Esophagus squamous epithelium (tissue), 5 donors: ENCODE results near the gene SLC5A3. TPM values are rescaled to one million over a fixed set of nuclear protein-coding genes. Genes with fewer than 3 reads are reported as not detected.

ENCODE experiments used
- DNase-seq: peaks from one replicate; lab custom pipeline; 2025; lab: John Stamatoyannopoulos, UW
- H3K27ac ChIP-seq, 4 donors: fragments of 200-600 bp; sonication (generic); one replicate each; pipeline ENCODE4 v1.5.1; 2016 to 2019; ENCODE audit warnings: mild to moderate bottlenecking in 1 of 4
- H3K27me3 ChIP-seq, 4 donors: fragments of 200-600 bp; sonication (generic); 1 replicate in 3 of 4; 2 replicates in 1 of 4; pipeline versions ENCODE4 v1.5.1 to v1.6.0; 2017 to 2021; ENCODE audit warnings: antibody characterized with exemption in 1 of 4
- H3K36me3 ChIP-seq, 3 donors: fragments of 200-600 bp; sonication (generic); one replicate each; pipeline ENCODE4 v1.5.1; 2016 to 2019
- H3K4me1 ChIP-seq, 3 donors: fragments of 200-600 bp; sonication (generic); one replicate each; pipeline ENCODE4 v1.5.1; 2017 to 2019
- H3K4me3 ChIP-seq, 4 donors: fragments of 200-600 bp; sonication (generic); 1 replicate in 3 of 4; 2 replicates in 1 of 4; pipeline ENCODE4 v1.5.1; 2016 to 2019; ENCODE audit warnings: mild to moderate bottlenecking in 2 of 4, moderate library complexity in 1 of 4
- H3K9me3 ChIP-seq, 3 donors: fragments of 200-600 bp; sonication (generic); one replicate each; pipeline ENCODE4 v1.5.1; 2016 to 2019
- POLR2A ChIP-seq, 4 donors: fragments of 450-650 bp; IDR thresholded peaks; one replicate each; pipeline ENCODE4 v1.6.1; 2017; ENCODE audit warnings: antibody characterized with exemption in 4 of 4, mild to moderate bottlenecking in 4 of 4, moderate library complexity in 3 of 4
- WGBS, 2 donors: methylation state at CpG; one replicate each; pipeline ENCODE4 v1.1.5; 2018; 5-methylcytosine and 5-hydroxymethylcytosine counted together
- intact Hi-C: fragments of 100-400 bp; cut with DNase I; formaldehyde crosslinking; loops from one replicate; pipeline ENCODE4 v1.15.0; 2022
- total RNA-seq, 4 donors: library from RNA; depleted of rRNA; stranded (reverse); fragments of >200 nt; gene quantifications; one replicate each; pipeline ENCODE4 v1.1.0, GENCODE V29; 2016
- TF ChIP-seq, protein P1 (sequence below), 6 experiments: fragments of 450-650 bp in 4 of 6; fragments of 200-600 bp in 2 of 6; sonication (generic) in 2 of 6; IDR thresholded peaks; one replicate each; pipeline ENCODE4 v1.5.1; 2016 to 2019; ENCODE audit warnings: antibody characterized with exemption in 6 of 6, mild to moderate bottlenecking in 4 of 6, moderate library complexity in 4 of 6
- donor health status: DM: yes; HTN: yes; CAD: no.

SLC5A3 gene
- total RNA-seq, 4 donors from 2014 or later: 9.0 to 20.0 (median 11.4) TPM

GRCh38 chr21:34077888-34078287, 4.5 kb downstream of the SLC5A3 start:
- intact Hi-C loops: loop anchor here (10.0 kb wide), 1 partner anchor 133 kb away; no protein-coding TSS in a partner anchor
- no peaks in the 10 kb centered on the region for H3K27me3 ChIP-seq
- no peak overlapping the region for H3K4me3 ChIP-seq
- peaks cover 13 to 73% (median 28%) of the 10 kb centered on the region in 3 donors for H3K4me1 ChIP-seq
- no peak for DNase-seq
- no peaks in the 10 kb centered on the region for H3K9me3 ChIP-seq
- no peak overlapping the region for H3K27ac ChIP-seq
- TF ChIP-seq, protein P1, sequence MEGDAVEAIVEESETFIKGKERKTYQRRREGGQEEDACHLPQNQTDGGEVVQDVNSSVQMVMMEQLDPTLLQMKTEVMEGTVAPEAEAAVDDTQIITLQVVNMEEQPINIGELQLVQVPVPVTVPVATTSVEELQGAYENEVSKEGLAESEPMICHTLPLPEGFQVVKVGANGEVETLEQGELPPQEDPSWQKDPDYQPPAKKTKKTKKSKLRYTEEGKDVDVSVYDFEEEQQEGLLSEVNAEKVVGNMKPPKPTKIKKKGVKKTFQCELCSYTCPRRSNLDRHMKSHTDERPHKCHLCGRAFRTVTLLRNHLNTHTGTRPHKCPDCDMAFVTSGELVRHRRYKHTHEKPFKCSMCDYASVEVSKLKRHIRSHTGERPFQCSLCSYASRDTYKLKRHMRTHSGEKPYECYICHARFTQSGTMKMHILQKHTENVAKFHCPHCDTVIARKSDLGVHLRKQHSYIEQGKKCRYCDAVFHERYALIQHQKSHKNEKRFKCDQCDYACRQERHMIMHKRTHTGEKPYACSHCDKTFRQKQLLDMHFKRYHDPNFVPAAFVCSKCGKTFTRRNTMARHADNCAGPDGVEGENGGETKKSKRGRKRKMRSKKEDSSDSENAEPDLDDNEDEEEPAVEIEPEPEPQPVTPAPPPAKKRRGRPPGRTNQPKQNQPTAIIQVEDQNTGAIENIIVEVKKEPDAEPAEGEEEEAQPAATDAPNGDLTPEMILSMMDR (IDR thresholded peaks at IDR 0.05): no peak
- TF ChIP-seq POLR2A (IDR thresholded peaks at IDR 0.05): no peak
- H3K36me3 ChIP-seq: peaks cover 0 to 3% (median 0%) of the 10 kb centered on the region in 3 donors
- WGBS, 2 donors: 79 to 80% methylated on average over 1 of the region's 1 CpG

DNA sequence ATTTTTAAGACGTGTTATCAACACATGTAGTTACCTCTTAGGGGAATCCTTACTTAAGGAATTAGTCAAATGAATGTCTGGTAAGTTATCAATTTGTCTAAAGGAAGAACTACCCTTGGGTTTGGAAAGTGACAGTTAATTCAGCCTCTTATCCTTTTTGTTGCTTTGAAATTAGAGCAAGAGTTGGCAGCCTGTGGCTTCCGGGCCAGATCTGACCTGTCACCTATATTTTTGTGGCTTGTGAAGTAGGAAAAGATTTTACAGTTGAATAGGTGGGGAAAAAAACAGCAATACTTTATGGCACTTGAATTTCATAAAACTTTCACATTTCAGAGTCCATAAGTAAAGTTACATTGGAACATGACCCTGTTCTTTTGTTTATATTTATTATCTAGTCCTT, 5.5 kb downstream of the SLC5A3 start:
- no peak overlapping the region for H3K27ac ChIP-seq
- H3K4me1 ChIP-seq: peaks cover 13 to 76% (median 28%) of the 10 kb centered on the region in 3 donors
- H3K36me3 ChIP-seq: peaks cover 0 to 10% (median 0%) of the 10 kb centered on the region in 3 donors
- H3K9me3 ChIP-seq: no peaks in the 10 kb centered on the region
- no peak overlapping the region for H3K4me3 ChIP-seq
- WGBS, 2 donors: 38 to 44% methylated on average over 2 of the region's 2 CpGs
- H3K27me3 ChIP-seq: no peaks in the 10 kb centered on the region
- no peak for DNase-seq
- intact Hi-C loops: loop anchor here (10.0 kb wide), 1 partner anchor 134 kb away; no protein-coding TSS in a partner anchor
- TF ChIP-seq, protein P1 (IDR thresholded peaks at IDR 0.05): no peak
- no peak for TF ChIP-seq POLR2A (IDR thresholded peaks at IDR 0.05)

DNA sequence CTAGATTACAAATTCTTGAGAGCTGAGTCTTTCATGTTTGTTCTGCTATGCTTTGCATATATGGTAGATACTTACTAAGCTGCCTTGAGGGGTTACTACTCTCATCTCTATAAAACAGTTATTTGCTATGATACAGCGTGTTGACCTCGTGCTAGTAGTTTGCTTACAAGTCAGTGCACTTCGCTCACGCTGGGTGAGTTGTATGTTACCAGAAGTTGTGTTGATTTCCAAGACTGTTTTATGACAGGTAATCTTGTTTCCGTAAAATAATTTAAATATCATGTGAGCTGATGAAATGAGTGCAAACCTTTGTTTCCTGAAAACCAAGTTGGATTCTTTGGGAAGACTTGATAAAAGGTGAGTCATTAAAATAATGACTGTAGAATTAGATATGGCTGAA, 7.3 kb downstream of the SLC5A3 start:
- peaks cover 0 to 61% (median 14%) of the 10 kb centered on the region in 3 donors for H3K4me1 ChIP-seq
- DNase-seq: no peak
- 89 to 94% methylated on average over 5 of the region's 5 CpGs for WGBS, 2 donors

GRCh38 chr21:34082769-34083168, 9.4 kb downstream of the SLC5A3 start:
- no peaks in the 10 kb centered on the region for H3K9me3 ChIP-seq
- WGBS, 2 donors: 76 to 81% methylated on average over 4 of the region's 4 CpGs
- peaks cover 0 to 47% (median 8%) of the 10 kb centered on the region in 3 donors for H3K4me1 ChIP-seq
- TF ChIP-seq, protein P1 (IDR thresholded peaks at IDR 0.05): no peak
- TF ChIP-seq POLR2A (IDR thresholded peaks at IDR 0.05): no peak
- H3K27me3 ChIP-seq: no peaks in the 10 kb centered on the region
- H3K4me3 ChIP-seq: no peak overlapping the region
- H3K36me3 ChIP-seq: peaks cover 0 to 10% (median 0%) of the 10 kb centered on the region in 3 donors
- no peak overlapping the region for H3K27ac ChIP-seq
- no peak for DNase-seq
- intact Hi-C loops: no loop called here

More for the DNA sequence above, 7.3 kb downstream of the SLC5A3 start:
- intact Hi-C loops: no loop called here
- no peaks in the 10 kb centered on the region for H3K27me3 ChIP-seq
- H3K36me3 ChIP-seq: peaks cover 0 to 10% (median 0%) of the 10 kb centered on the region in 3 donors
- H3K4me3 ChIP-seq: no peak overlapping the region
- TF ChIP-seq POLR2A (IDR thresholded peaks at IDR 0.05): no peak
- TF ChIP-seq, protein P1 (IDR thresholded peaks at IDR 0.05): no peak
- no peaks in the 10 kb centered on the region for H3K9me3 ChIP-seq
- no peak overlapping the region for H3K27ac ChIP-seq

- Histone ChIP-seq H3K9me3 (no peaks in the 10 kb centered on the region), H3K27ac (no peak overlapping the region), H3K4me3 (no peak overlapping the region), H3K4me1 (peaks cover 0 to 42% (median 8%) of the 10 kb centered on the region in 3 donors), H3K27me3 (no peaks in the 10 kb centered on the region), H3K36me3 (peaks cover 0 to 10% (median 0%) of the 10 kb centered on the region in 3 donors)
- intact Hi-C loops: no loop called here
- 89 to 91% methylated on average over 3 of the region's 3 CpGs for WGBS, 2 donors
- no peak for DNase-seq
- no peak for TF ChIP-seq POLR2A (IDR thresholded peaks at IDR 0.05)
- TF ChIP-seq, protein P1 (IDR thresholded peaks at IDR 0.05): no peak
Observed at GRCh38 chr21:34083357-34083756, 10.0 kb downstream of the SLC5A3 start.
